Activated naive CD4-positive, alpha-beta T cell treated with anti-CD3 and anti-CD28 coated beads, Interleukin-2, amount 10 ng/mL, durations not matched to agents 7 days and 5 days (primary cell): ENCODE measurements around the gene TMEM95.

Experiments used
- CTCF ChIA-PET: fragments of 350-600 bp; sonication (Branson Sonifier 250); formaldehyde crosslinking; loops from one replicate; lab custom pipeline; 2021; ENCODE audit warnings: antibody characterized with exemption; lab: Charles Lee
- DNase-seq: peaks from one replicate; pipeline ENCODE4 v3.0.0-alpha.2; 2020
- H3K27ac Mint-ChIP-seq: one replicate; pipeline ENCODE4 v1.8.0; 2021; ENCODE audit warnings: mild to moderate bottlenecking, moderate library complexity, mixed read lengths
- H3K27me3 Mint-ChIP-seq: one replicate; pipeline ENCODE4 v1.8.0; 2021; ENCODE audit warnings: mild to moderate bottlenecking, mixed read lengths
- H3K36me3 Mint-ChIP-seq: one replicate; pipeline ENCODE4 v1.8.0; 2021; ENCODE audit warnings: mixed read lengths
- H3K4me1 Mint-ChIP-seq: one replicate; pipeline ENCODE4 v1.8.0; 2021; ENCODE audit warnings: mixed read lengths
- H3K4me3 Mint-ChIP-seq: one replicate; pipeline ENCODE4 v1.8.0; 2021; ENCODE audit warnings: mild to moderate bottlenecking, moderate library complexity, mixed read lengths
- H3K9me3 Mint-ChIP-seq: one replicate; pipeline ENCODE4 v1.8.0; 2021; ENCODE audit warnings: mixed read lengths

The TMEM95 gene

GRCh38 chr17:7343250-7343649 is 11.7 kb upstream of the TMEM95 start:
- Mint-ChIP-seq H3K4me1 (peaks cover 36% of the 10 kb centered on the region), H3K9me3 (no peaks in the 10 kb centered on the region), H3K27ac (no peak overlapping the region), H3K27me3 (no peaks in the 10 kb centered on the region), H3K36me3 (peaks cover 63% of the 10 kb centered on the region), H3K4me3 (no peak overlapping the region)
- CTCF ChIA-PET: interaction anchor here (1.9 to 4.1 kb wide), 2 partner anchors 13 to 18 kb away, joined by 7 to 29 read pairs; no protein-coding TSS in a partner anchor
- no peak for DNase-seq

- Mint-ChIP-seq H3K4me1 (peaks cover 43% of the 10 kb centered on the region), H3K27me3 (peaks cover 4% of the 10 kb centered on the region), H3K36me3 (peaks cover 68% of the 10 kb centered on the region), H3K9me3 (no peaks in the 10 kb centered on the region), H3K4me3 (no peak overlapping the region), H3K27ac (no peak overlapping the region)
- CTCF ChIA-PET: interaction anchor here (2.9 to 4.1 kb wide), 2 partner anchors 10 to 22 kb away, joined by 13 to 29 read pairs; partner anchors contain the start of gene ACAP1
- DNase-seq: no peak
Measured at GRCh38 chr17:7346761-7347614, 8.0 kb upstream of the TMEM95 start.

- Mint-ChIP-seq H3K27me3 (peaks cover 4% of the 10 kb centered on the region), H3K36me3 (peaks cover 72% of the 10 kb centered on the region), H3K27ac (peak overlapping the region; percentile 42), H3K4me3 (no peak overlapping the region), H3K9me3 (no peaks in the 10 kb centered on the region), H3K4me1 (peaks cover 49% of the 10 kb centered on the region)
- CTCF ChIA-PET: interaction anchor here (0.7 to 4.4 kb wide), 4 partner anchors 12 to 302 kb away, joined by 3 to 29 read pairs (median 4); partner anchors contain the start of gene ACAP1
- no peak for DNase-seq
Measured at GRCh38 chr17:7347630-7348477, 7.1 kb upstream of the TMEM95 start.

- no peak for DNase-seq
- Mint-ChIP-seq H3K27me3 (peaks cover 4% of the 10 kb centered on the region), H3K4me1 (peaks cover 53% of the 10 kb centered on the region), H3K27ac (peak overlapping the region; percentile 37), H3K4me3 (no peak overlapping the region), H3K36me3 (peaks cover 70% of the 10 kb centered on the region), H3K9me3 (no peaks in the 10 kb centered on the region)
- CTCF ChIA-PET: interaction anchor here (1.0 to 4.4 kb wide), 6 partner anchors 12 to 303 kb away, joined by 3 to 29 read pairs (median 3); partner anchors contain the start of genes ACAP1 and NEURL4
Measured at GRCh38 chr17:7348478-7349242, 6.3 kb upstream of the TMEM95 start.

- Mint-ChIP-seq H3K4me1 (peaks cover 68% of the 10 kb centered on the region), H3K27ac (peak within 1 kb of the TSS; percentile 76), H3K27me3 (peaks cover 14% of the 10 kb centered on the region), H3K9me3 (no peaks in the 10 kb centered on the region), H3K36me3 (peaks cover 47% of the 10 kb centered on the region), H3K4me3 (peak within 1 kb of the TSS; percentile 74)
- CTCF ChIA-PET: interaction anchor here (0.8 to 4.4 kb wide), 5 partner anchors 16 to 209 kb away, joined by 3 to 29 read pairs (median 3); partner anchors contain the start of genes ACAP1 and NEURL4
- DNase-seq: peak; percentile 83
Measured at GRCh38 chr17:7351665-7352502, 3.1 kb upstream of the TMEM95 start, which contains the start of gene KCTD11. Gene KCTD11, plus strand, starts transcription at chr17:7352162.

GRCh38 chr17:7352503-7352889 is 2.5 kb upstream of the TMEM95 start:
- H3K4me1 Mint-ChIP-seq: peaks cover 68% of the 10 kb centered on the region
- peaks cover 42% of the 10 kb centered on the region for H3K36me3 Mint-ChIP-seq
- H3K27me3 Mint-ChIP-seq: peaks cover 20% of the 10 kb centered on the region
- peak overlapping the region; percentile 68 for H3K4me3 Mint-ChIP-seq
- no peaks in the 10 kb centered on the region for H3K9me3 Mint-ChIP-seq
- H3K27ac Mint-ChIP-seq: peak overlapping the region; percentile 76
- no peak for DNase-seq
- CTCF ChIA-PET: interaction anchor here (1.3 to 4.5 kb wide), 3 partner anchors 84 to 335 kb away, joined by 3 to 56 read pairs (median 6); partner anchors contain the start of genes TMEM102 and TP53

- peak overlapping the region; percentile 68 for H3K4me3 Mint-ChIP-seq
- H3K27me3 Mint-ChIP-seq: peaks cover 22% of the 10 kb centered on the region
- CTCF ChIA-PET: interaction anchor here (0.6 to 4.5 kb wide), 6 partner anchors 41 to 334 kb away, joined by 3 to 56 read pairs (median 4); partner anchors contain the start of genes TMEM102 and TP53
- no peak for DNase-seq
- H3K9me3 Mint-ChIP-seq: no peaks in the 10 kb centered on the region
- no peak overlapping the region for H3K27ac Mint-ChIP-seq
- H3K36me3 Mint-ChIP-seq: peaks cover 38% of the 10 kb centered on the region
- peaks cover 65% of the 10 kb centered on the region for H3K4me1 Mint-ChIP-seq
Measured at GRCh38 chr17:7352910-7353635, 1.9 kb upstream of the TMEM95 start.

GRCh38 chr17:7354262-7354843 is 603 bp upstream of the TMEM95 start:
- DNase-seq: peak; percentile 37
- CTCF ChIA-PET: interaction anchor here (1.2 to 4.5 kb wide), 6 partner anchors 16 to 235 kb away, joined by 3 to 56 read pairs (median 16); partner anchors contain the start of genes ACAP1, SENP3, SOX15 and TMEM102
- Mint-ChIP-seq H3K9me3 (no peaks in the 10 kb centered on the region), H3K36me3 (peaks cover 26% of the 10 kb centered on the region), H3K4me1 (peaks cover 53% of the 10 kb centered on the region), H3K27me3 (peaks cover 28% of the 10 kb centered on the region), H3K4me3 (no peak overlapping the region), H3K27ac (peak overlapping the region; percentile 26)

- CTCF ChIA-PET: interaction anchor here (0.6 to 4.5 kb wide), 34 partner anchors 13 to 320 kb away, joined by 3 to 56 read pairs (median 4); partner anchors contain the start of genes ACAP1, CHRNB1, FGF11 and FXR2
- peaks cover 44% of the 10 kb centered on the region for H3K4me1 Mint-ChIP-seq
- H3K9me3 Mint-ChIP-seq: no peaks in the 10 kb centered on the region
- no peak overlapping the region for H3K4me3 Mint-ChIP-seq
- DNase-seq: no peak
- H3K27me3 Mint-ChIP-seq: peaks cover 31% of the 10 kb centered on the region
- H3K36me3 Mint-ChIP-seq: peaks cover 18% of the 10 kb centered on the region
- H3K27ac Mint-ChIP-seq: no peak overlapping the region
Measured at GRCh38 chr17:7355573-7355972, 617 bp downstream of the TMEM95 start.

GRCh38 chr17:7356072-7356549 is 1.2 kb downstream of the TMEM95 start:
- Mint-ChIP-seq H3K36me3 (peaks cover 13% of the 10 kb centered on the region), H3K4me3 (no peak overlapping the region), H3K9me3 (no peaks in the 10 kb centered on the region), H3K27ac (no peak overlapping the region), H3K27me3 (peaks cover 32% of the 10 kb centered on the region), H3K4me1 (peaks cover 39% of the 10 kb centered on the region)
- DNase-seq: peak; percentile 92
- CTCF ChIA-PET: interaction anchor here (0.6 to 4.5 kb wide), 36 partner anchors 12 to 258 kb away, joined by 3 to 56 read pairs (median 4); partner anchors contain the start of genes ACAP1, CHRNB1, FGF11 and FXR2

- H3K4me3 Mint-ChIP-seq: no peak overlapping the region
- CTCF ChIA-PET: interaction anchor here (0.7 to 4.5 kb wide), 20 partner anchors 11 to 258 kb away, joined by 3 to 56 read pairs (median 5); partner anchors contain the start of genes ACAP1, CHRNB1, FGF11 and FXR2
- peaks cover 34% of the 10 kb centered on the region for H3K27me3 Mint-ChIP-seq
- no peaks in the 10 kb centered on the region for H3K9me3 Mint-ChIP-seq
- H3K27ac Mint-ChIP-seq: no peak overlapping the region
- no peak for DNase-seq
- H3K4me1 Mint-ChIP-seq: peaks cover 36% of the 10 kb centered on the region
- H3K36me3 Mint-ChIP-seq: peaks cover 10% of the 10 kb centered on the region
Measured at GRCh38 chr17:7356756-7357155, 1.8 kb downstream of the TMEM95 start.
